Measurements from ENCODE around the gene NWD2.
"Not testable (repeated sequence)": the region's sequence is repeated elsewhere in the genome, so short reads cannot be mapped to it uniquely, and the experiment has no call there.

Gene NWD2

DNA sequence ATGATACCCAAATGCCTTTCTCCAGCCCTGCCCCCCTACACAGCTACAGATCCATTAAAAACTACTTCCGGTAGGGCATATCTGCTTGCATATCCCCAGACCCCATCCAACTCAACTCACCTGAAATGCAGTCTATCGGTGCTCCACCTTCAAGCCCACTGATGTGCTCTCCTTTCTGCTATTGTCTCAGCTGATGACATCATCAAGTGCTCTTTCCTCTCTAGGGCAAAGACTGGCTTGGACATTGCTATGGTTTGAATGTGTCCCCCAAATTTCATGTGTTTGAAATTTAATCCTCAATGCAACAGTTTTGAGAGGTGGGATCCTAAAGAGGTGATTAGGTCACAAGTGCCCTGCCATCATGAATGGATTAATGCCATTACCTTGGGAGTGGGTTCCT, 229.3 kb downstream of the NWD2 start:
- no peak for DNase-seq

DNA sequence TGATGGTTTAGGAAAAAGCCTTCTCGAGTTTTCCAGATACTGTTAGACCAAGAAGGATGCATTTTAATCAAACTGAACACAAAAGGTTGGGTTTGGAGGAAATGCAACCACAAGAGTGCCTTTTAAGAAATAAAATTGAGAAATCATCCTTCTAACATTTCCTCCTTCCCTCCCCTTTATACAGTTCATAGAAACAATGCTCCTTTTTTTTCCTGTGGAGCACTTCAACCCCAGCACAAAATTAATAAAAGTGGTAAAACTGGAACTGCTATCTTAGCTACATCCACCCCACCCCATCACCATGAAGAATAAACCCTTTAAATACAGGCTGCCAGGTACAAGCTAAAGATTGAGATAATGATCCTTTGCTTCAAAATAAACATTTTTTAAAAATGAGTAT, 230.5 kb downstream of the NWD2 start:
- DNase-seq: no peak

DNA sequence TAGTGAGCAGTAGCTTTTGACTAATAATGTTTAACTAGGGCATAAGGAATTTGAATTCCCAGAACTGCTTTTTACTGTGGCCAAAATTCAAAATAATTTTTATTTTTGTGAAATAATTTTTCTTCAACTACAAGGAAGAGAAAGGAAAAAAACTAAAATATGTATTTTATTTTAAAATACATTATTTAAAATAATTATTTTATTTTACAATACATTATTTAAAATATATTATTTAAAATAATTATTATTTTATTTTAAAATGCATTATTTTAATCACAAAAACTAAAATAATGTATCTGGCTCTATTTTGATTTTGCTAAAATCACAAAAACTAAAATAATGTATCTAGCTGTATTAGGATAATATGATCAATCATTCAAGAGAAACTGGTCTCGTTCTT, 231.2 kb downstream of the NWD2 start:
- DNase-seq: no peak

- no peak for DNase-seq
These were observed 231.7 kb downstream of the NWD2 start for GRCh38 chr4:37476256-37476655.

DNA sequence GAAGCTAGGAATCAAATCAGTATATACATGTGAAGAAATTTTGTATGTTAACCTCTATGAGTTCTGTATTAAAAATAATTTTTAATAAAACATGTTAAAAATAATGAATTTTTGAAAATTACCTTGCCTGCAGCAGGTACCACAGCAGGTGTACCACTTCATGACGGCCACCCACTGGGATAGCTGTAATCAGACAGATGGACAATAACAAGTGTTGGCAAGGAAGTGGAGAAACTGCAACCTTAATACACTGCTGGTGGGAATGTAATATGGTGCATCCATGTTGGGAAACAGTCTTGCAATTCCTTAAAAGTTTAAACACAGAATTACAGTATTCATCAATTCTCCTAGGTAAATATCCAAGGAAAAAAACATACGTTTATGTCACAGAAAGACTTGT, 232.1 kb downstream of the NWD2 start:
- DNase-seq: no peak

GRCh38 chr4:37477126-37477525, 232.6 kb downstream of the NWD2 start:
- DNase-seq: no peak

- DNase-seq: no peak
These were observed 233.6 kb downstream of the NWD2 start for GRCh38 chr4:37478151-37478550.

- no peak for DNase-seq
These were observed 236.0 kb downstream of the NWD2 start for GRCh38 chr4:37480509-37480908.

- DNase-seq: no peak
These were observed 237.1 kb downstream of the NWD2 start for GRCh38 chr4:37481547-37482122.

GRCh38 chr4:37482236-37482913, 237.8 kb downstream of the NWD2 start:
- DNase-seq: no peak

DNA sequence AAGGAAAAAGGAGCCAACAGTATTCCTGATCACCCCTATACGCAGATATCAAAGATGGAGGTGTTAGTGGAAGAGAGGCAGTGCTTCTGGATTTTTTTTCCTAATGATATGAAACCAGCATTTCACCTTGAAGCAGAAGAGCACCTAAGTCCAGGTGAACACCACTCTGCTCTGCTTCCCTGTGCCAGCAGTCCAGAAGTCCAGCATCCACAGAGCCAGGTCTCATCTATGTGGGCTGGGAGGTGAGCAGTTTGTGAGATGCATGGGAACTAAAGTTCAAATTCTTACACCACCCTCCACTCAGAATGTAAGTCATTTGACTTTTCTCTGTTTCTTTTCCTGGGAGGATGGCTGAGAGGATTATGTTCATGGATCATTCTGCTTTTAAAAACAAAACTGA, 239.1 kb downstream of the NWD2 start:
- no peak for DNase-seq

GRCh38 chr4:37486166-37486565, 241.6 kb downstream of the NWD2 start:
- no peak for DNase-seq

- no peak for DNase-seq
These were observed 243.1 kb downstream of the NWD2 start for GRCh38 chr4:37487668-37488067.

- no peak for DNase-seq
These were observed 245.2 kb downstream of the NWD2 start for GRCh38 chr4:37489697-37490096.

DNA sequence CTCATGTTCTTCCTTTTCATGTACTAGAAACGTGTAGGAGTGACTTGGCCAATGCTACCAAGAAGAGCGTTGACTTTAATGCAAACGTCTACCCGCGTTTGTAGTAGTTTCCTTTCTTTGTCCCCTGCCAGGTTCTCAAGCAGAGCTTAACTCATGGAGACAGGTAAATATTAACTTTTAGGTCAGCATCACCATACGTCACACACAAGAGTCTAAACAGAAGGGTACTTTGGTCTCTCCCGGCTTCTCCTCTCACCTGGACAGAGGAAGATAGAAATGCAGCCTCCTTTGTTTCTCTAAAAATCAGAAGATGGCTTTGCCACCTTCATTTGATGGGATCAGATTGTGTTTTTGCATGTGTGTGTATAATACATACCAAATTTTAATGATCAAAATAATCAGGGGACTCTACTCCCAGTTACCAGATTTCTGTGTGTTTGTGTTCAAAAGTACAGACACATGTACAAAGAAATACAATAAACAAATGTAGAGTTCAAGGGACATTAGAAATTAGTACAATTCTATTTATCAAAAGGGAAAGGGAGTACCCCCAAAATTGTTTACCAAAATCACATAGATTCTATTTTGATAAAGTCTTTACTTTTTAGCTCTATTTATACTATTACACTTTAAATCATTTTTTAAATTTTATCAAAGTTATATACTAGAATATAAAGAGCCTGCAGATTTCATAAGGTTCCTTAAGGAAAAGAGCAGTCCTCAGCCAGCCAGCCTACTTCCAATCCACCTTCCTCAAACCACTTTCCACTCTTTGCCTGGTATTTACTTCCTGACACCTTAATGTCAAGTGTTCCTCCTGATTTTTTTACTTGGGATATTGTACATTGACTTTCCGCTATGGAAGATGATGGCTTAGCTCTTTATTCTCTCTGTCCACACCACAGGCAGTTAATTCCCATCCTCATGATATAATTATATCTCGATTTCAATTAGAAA, 246.1 kb downstream of the NWD2 start:
- DNase-seq: no peak

- not testable (repeated sequence) for DNase-seq
These were observed 250.8 kb downstream of the NWD2 start for GRCh38 chr4:37495353-37495752.

All from effector CD8-positive, alpha-beta T cell (primary cell).